Astrocyte of the cerebellum (primary cell): Measurements from ENCODE around the gene KDM8.

Source experiments
- DNase-seq: peaks from one replicate; pipeline ENCODE4 v3.0.0-alpha.2; 2011; ENCODE audit warnings: low read depth
- H3K4me3 ChIP-seq: 2 replicates; pipeline ENCODE4 v1.5.1; 2011; ENCODE audit warnings: mild to moderate bottlenecking, low read depth, low read length, moderate library complexity
- CTCF ChIP-seq: IDR thresholded peaks from 2 replicates; pipeline ENCODE4 v1.5.1; 2012; ENCODE audit warnings: low read length, low read depth, moderate library complexity, mild to moderate bottlenecking; ENCODE audit errors: missing control alignments
- in situ Hi-C: cut with HindIII; loops from 2 replicates; pipeline ENCODE4 v1.10.0; 2017; ENCODE audit warnings: low sequenced_read_pairs

Gene KDM8

GRCh38 chr16:27203507-27204311 is at the start of gene KDM8:
TSS of gene KDM8 (plus strand) at chr16:27203526. CDS start at chr16:27210124, 6,598 bp downstream.
- H3K4me3 ChIP-seq, result peak within 1 kb of the TSS; percentile 81
- in situ Hi-C loops, result no loop called here
- peak; percentile 99 for DNase-seq
- TF ChIP-seq CTCF, result no peak

GRCh38 chr16:27154705-27155521 is 48.4 kb upstream of the KDM8 start:
- TF ChIP-seq CTCF, result peak; percentile 99
- DNase-seq, result no peak
- in situ Hi-C loops, result no loop called here
- H3K4me3 ChIP-seq, result no peak overlapping the region

- in situ Hi-C loops, result no loop called here
- TF ChIP-seq CTCF, result no peak
- H3K4me3 ChIP-seq, result no peak overlapping the region
- DNase-seq, result no peak
These were observed 46.7 kb upstream of the KDM8 start for GRCh38 chr16:27156579-27156978.

GRCh38 chr16:27161398-27161797 is 41.9 kb upstream of the KDM8 start:
- TF ChIP-seq CTCF, result no peak
- no peak overlapping the region for H3K4me3 ChIP-seq
- no peak for DNase-seq
- in situ Hi-C loops, result no loop called here

GRCh38 chr16:27164352-27164751 is 39.0 kb upstream of the KDM8 start:
- no peak for DNase-seq
- in situ Hi-C loops, result no loop called here
- H3K4me3 ChIP-seq, result no peak overlapping the region
- TF ChIP-seq CTCF, result no peak

GRCh38 chr16:27165576-27165975 is 37.8 kb upstream of the KDM8 start:
- DNase-seq, result no peak
- no peak overlapping the region for H3K4me3 ChIP-seq
- in situ Hi-C loops, result no loop called here
- TF ChIP-seq CTCF, result no peak
